Measurements from ENCODE around the gene ZFAND2A.
"Not testable (repeated sequence)": the region's sequence is repeated elsewhere in the genome, so short reads cannot be mapped to it uniquely, and the experiment has no call there.

Gene ZFAND2A

DNA sequence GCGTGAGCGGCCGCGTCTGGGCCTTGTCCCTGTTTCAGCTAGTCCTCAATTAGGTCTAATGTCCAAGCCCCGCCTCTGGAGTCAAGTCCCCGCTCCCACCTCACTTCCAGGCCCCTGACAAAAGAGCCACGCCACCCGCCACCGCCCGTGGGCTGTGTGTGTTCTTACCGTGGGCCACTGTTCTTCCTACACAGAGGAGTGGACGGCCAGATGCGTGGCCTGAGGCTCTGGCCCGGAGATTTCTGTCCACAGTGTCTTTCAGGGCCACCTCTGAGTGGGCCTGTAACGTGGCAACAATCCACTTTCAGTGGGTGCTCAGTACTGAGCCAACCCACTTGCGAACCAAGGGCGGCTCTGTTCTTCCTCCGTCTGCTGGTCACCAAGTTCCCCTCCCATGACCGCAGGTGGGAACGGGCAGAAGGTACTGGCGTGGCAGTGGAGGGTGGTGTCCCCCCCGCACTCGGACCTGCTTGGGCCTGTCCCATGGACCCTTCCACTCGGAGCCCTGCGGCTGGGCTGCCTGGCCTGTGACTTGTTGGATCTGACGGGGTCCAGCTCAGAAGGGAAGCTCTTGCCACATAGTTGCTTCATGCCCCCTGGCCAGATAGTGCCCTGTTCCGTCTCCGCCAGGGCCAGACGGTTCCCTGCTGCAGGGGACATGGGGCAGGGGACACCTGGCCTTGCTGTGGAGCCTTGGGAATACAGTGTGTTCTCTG is 15.0 kb upstream of the ZFAND2A start:
- no peak for DNase-seq

DNA sequence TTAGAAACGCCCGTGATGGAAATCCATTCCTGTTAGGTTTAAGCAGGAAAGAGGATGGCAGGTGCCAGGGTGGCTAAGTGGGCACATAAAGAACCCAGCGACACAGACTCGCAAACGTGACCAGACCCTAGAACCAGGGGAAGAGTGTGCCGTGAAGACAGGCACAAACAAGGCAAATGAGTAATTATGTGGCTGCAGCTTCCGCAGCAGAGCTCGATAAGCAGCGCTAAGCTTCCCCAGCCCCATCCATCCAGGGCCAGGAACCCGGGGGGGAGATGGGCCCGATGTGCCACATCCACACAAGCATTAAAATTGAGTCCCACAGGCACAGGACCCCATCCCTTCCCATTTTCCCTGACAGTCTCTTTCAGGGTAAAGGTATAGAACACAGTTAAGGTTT is 14.0 kb upstream of the ZFAND2A start:
- DNase-seq: no peak

DNA sequence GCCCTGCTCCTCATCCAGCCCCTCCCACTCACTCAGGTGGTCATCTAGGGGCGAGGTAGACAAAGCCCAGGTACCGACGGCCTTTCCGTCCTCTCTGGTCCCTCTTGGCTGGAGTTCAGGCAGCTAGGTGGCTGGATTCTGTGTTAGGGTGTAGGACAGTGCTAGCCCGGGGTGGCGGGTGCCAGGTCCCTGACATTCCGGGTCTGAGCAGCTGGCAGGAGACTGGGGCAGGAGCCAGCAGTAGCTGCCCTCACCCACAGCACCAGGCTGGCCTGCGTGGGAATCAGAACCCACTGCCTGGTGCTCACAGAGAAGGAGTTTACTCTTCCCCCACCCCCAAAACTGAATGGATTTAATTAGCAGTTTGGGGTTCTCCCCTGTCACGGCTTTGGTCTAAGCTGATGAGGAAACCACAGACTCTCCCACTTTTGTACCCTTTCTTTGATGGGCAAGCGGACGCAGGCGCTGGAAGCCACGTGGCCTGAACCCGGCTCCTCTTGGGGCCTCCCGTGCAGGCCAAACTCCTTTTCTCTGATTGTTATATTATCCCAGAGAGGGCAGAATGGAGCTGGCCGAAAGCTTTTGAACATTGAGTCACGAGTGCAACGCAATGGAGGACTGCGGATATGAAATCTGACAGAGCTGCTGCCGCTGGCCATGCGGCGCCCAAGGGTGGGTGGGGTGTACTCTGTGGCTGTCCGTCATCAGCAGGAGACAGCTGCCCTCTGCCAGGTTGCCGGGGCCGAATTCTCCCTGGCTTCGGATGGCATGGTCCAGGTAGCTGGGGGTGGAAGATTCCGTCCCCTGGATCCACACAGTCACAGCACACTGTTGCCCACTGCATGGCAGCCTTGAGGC is 12.9 kb upstream of the ZFAND2A start:
- DNase-seq: no peak

DNA sequence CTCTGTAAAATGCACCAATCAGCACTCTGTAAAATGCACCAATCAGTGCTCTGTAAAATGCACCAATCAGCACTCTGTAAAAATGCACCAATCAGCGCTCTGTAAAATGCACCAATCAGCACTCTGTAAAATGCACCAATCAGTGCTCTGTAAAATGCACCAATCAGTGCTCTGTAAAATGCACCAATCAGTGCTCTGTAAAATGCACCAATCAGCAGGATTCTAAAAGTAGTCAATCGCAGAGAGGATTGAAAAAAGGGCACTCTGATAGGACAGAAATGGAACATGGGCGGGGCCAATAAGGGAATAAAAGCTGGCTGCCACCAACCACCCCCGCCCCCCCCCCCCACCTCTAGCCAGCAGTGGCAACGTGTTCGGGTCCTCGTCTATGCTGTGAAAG is 11.5 kb upstream of the ZFAND2A start:
- DNase-seq: not testable (repeated sequence)

DNA sequence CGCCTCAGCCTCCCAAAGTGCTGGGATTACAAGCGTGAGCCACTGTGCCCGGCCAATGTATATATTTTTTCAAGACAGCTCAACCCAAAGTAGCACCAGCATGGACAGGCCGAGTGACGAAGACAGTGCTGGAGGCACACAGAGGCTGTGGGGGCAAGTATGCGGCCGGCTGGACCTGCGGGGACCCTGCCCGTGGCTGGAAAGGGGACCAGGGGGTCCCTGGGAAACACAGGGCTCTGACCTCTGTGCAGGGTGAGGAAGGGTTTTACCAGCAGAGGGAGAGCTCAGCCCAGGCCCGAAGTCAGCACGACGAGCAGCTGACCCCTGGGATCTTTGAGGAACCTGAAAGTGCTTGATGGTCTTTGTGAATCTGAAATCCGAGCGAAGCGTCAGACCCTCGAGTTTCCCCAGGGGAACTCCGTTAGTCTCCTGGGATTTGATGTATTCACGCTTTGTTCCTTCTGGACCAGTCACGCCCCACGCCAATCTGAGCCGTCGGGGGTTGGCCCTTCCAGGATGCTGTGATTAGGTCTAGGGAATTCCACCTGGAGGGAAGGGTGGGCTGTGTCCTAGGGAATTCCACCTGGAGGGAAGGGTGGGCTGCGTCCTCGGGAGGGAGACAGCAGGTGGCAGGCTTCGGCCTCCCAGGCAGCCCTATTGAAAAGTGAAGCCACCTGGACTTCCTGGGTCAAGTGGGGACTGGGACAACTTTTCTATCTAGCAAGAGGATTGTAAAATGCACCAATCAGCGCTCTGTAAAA is 10.9 kb upstream of the ZFAND2A start:
- peak; percentile 42 for DNase-seq

DNA sequence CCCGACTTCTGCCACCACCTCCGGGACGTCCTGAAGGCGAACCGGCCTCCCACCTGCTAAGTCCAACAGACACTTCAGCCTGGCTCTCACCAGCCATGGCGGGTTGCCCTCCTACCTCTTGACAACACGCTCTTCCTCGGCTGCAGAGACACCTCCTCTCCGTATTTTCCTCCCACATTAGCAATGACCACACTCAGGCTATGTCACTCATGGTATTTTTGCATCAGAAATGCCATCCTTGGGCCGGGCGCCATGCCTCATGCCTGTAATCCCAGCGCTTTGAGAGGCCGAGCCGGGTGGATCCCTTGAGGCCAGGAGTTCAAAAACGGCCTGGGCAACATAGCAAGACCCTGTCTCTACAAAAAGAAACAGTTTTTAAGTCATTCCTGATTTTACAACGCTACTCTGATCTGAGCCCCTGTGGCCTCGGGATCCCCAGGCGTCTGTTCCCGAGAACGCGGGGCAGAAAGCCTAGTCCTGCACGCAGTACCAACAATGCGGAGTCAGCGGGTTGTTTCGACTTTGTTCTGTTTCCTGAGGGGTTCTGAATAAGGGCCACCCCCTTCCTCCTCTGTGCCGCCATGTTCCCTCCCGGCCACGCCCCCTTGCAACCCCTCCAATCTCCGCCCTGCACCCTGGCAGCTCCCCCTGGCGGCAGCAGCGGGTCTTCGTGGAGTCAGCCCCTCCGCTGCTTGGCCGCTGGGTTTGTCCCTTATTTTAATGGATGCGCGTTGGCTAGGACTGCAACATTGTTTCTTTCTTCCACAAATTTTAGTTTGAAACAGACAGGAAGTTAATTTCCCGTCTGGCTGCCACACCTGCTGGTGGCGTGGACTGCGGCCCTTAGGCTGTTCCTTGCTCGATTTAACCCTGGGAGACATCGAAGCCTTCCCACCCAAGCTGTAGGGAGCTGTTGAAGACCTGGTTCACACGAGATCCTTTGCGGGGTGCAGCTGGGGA is 9.7 kb upstream of the ZFAND2A start:
- DNase-seq: no peak

DNA sequence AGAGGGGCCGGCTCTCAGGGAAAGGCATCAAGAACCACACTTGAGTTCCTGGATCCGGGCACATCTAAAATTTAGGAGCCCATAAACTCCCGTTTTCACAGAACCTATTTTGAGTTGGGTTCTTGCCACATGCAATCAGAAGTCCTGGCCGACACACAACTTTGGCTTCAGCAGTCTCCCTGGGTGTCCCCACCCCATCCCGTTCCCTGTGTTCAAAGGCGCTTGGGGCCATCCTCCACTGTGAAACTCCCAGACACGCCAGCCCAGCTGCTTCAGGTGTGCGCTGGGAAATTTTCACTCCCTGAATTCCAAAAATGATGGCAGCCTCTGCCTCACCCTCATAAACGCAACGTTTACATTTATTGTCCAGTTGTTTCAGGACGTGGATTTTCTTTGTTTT is 8.4 kb upstream of the ZFAND2A start:
- DNase-seq: no peak

DNA sequence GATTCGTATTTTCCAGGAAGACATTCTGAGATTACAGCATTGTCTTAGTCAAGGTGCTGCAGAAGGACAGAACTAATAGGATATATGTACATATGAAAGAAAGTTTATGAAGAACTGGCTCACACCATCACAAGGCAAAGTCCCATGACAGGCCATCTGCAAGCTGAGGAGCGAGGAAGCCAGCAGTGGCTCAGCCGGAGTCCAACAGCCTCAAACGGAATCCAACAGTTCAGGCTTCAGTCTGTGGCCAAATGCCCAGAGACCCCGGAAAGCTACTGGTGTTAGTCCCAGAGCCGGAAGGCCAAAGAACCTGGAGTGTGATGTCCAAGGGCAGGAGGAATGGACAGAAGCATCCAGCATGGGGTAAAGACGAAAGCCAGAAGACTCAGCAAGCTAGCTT is 4.4 kb upstream of the ZFAND2A start:
- DNase-seq: no peak

DNA sequence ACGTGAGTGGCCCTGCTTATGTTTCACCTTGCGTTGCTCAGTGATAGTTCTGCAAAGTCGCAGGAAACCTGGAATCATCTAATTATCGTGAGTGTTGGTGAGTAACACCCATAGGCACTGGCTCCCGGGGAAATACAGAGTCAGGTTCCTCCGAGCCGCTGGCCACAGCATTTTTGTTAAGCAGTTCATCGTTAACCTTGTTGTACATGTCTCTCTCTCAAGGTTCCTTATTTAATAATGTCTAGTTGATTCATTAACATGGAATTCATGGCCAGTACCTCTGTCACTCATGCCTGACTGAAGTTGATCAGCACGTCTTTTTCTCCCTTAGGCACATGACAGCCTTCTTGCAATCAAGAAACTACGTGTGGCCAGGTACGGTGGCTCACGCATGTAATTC is 3.1 kb upstream of the ZFAND2A start:
- no peak for DNase-seq

DNA sequence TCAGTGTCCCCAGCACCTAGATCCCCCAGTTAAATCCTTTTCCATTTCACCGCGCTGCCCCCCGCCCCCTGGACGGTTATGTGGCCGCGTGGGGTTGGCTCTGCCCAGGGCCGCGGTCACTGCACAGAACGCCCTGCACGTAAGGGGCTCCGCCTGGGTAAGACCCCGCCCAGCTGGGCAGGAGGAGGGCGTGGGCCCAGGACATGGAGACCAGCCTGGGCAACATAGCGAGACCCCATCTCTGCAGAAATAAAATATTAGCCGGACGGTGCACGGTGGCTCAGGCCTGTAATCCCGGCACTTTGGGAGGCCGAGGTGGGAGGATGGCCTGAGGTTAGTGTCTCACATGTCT is 650 bp upstream of the ZFAND2A start:
- DNase-seq: no peak

DNA sequence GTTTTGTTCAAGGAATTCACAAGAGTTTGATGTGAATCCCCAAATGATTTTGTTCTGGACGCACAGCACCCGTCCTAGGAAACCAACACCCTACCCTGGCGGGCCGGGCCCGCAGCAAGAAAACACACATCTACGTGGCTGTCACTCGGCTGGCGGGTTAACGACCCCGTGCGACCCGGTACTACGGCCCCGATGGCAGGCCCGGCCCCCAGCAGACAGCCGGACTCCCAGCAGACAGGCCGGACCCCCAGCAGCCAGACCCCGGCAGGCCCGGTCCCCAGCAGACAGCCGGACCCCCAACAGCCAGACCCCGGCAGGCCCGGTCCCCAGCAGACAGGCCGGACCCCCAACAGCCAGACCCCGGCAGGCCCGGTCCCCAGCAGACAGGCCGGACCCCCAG is 765 bp downstream of the ZFAND2A start:
- not testable (repeated sequence) for DNase-seq

DNA sequence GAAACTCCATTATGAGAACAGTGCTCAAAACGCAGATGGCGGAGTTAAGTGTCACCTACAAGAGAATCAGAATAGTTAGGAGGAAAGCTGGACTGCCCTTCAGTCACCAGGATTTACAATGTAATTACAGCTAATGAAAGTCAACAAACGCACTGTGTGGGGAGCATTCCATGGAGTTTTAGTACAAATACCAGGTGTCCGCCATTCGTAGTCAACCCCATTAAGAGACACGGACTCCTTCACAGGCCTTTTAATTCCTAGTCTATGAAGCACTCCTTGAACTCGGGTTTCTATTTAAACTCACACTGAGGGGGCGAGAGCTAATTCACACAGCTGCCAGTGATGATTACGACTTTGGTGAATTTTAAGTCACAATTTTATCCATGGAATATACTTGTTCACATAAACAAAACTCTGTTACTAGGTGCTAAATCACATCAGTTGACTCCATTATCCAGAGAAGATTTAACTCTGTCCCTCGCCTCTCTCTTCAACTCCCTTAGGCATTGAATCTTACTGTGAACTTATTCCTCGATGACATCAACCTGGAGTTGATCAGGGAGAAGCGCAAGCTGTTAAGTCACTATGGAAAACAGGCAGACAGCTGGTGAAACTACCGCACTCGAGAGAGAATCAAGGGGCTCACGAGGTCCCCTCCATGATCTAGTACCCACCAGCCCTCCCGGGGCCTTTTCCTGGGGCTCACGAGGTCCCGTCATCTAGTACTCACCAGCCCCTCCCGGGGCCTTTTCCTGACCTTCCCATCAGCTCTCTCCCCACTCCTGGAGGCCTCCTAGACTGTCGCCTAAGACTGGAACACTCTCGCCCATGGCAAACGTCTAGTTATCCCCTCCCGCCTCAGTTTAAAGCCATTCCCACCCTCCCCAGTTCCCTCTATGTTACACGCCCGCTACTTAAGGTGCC is 1.5 kb downstream of the ZFAND2A start:
- no peak for DNase-seq

DNA sequence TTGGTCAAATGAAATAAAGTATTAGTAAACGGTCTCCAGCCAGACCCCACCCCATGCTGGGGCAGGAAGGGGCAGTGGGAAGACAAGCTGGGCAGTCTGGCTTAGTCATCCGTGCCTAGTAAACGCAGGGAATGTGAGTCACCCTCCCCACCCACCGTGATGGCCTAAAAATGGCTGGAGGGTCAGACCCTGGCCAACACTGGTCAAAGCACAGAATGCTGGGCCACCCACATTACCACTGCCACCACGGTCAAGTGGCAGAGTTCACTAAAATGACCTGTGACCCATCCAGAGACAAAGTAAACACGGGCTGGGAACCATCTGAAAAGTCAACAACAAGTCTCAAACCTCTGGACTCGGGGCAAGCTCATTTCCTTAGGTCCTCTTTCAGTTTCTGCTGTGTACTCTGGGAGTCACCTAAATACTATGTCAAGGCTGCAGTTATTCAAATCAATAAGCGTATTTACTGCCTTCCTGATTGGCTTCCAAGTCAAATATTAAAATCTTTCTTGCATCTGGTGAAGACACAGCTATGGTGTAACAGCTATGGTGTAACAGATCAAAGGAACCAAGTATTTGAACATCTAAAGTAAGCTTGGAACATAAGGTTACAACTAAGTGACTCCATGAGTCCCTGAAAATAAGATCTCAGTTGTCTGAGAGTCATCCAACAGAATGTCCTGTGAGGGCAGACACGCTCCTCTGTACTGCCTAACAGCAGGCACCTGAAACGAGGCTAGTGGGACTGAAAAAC is 3.0 kb downstream of the ZFAND2A start:
- no peak for DNase-seq

DNA sequence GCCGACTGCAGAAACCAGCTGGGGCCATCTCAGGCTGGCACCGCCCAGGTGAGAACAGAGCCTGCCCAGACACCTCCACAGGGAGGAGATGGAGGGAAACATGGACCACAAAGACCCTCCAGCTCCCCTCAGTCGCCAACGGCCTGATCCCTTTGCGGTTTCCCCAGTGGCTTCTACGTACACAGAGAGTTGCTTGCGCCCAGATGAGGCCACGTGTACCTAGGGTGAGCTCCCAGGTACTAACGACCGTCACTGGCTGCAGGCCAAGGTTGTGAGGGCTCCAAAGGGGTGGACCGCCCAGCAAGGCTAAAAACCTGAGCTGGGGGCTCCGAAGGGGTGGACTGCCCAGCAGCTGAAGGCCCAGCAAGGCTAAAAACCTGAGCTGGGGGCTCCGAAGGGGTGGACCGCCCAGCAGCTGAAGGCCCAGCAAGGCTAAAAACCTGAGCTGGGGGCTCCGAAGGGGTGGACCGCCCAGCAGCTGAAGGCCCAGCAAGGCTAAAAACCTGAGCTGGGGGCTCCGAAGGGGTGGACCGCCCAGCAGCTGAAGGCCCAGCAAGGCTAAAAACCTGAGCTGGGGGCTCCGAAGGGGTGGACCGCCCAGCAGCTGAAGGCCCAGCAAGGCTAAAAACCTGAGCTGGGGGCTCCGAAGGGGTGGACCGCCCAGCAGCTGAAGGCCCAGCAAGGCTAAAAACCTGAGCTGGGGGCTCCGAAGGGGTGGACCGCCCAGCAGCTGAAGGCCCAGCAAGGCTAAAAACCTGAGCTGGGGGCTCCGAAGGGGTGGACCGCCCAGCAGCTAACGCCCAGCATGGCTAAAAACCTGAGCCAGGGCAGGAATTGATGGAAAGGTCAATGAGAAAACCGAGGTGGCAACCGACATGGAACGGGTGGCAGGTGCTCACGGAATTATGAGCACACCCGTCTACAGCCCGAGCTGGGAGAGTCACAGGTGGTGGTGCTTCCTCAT is 3.9 kb downstream of the ZFAND2A start:
- not testable (repeated sequence) for DNase-seq

DNA sequence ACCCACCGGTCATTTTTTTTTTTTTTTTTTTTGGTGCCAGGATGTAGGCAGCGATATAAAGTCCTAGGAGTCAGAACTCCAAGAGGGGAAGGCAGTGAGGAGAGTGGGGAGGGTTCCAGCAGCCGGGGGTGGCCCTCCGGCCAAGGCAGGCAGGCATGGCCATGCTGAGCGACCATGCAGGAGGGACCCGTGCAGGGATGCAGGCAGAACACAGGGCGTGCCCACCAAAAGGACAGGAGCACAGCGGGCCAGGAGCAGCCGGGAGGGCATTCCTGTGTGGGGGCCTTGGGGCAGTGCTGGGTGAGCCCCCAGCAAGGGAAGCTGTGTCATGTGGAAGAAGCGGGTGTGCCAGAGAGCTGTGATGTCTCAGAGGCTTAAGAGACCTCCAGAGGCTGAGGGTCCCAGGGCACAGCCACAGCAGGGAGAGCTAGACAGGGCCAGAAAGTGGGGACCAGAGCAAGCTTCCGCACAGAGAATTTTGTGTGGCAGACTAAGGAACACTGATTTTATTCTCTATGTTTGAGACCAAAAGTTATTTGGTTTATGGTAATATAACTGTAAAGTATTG is 5.7 kb downstream of the ZFAND2A start:
- no peak for DNase-seq

DNA sequence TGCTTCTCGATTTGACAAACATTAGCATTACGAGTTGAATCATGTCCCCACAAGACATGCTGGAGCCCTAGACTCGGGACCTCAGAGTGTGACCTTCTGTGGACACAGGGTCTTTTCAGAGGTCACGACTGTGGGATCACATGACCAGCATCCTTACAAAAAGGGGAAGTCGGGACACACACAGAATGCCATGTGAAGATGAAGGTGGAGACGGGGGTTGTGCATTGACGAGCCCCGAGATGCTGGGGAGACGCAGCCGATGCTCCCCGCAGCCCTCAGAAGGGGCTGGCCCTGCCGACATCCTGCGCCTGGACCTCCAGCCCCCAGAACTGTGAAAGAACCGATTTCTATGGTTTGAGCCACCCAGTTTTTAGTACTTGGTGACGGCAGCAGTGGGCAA is 7.5 kb downstream of the ZFAND2A start:
- DNase-seq: no peak

DNA sequence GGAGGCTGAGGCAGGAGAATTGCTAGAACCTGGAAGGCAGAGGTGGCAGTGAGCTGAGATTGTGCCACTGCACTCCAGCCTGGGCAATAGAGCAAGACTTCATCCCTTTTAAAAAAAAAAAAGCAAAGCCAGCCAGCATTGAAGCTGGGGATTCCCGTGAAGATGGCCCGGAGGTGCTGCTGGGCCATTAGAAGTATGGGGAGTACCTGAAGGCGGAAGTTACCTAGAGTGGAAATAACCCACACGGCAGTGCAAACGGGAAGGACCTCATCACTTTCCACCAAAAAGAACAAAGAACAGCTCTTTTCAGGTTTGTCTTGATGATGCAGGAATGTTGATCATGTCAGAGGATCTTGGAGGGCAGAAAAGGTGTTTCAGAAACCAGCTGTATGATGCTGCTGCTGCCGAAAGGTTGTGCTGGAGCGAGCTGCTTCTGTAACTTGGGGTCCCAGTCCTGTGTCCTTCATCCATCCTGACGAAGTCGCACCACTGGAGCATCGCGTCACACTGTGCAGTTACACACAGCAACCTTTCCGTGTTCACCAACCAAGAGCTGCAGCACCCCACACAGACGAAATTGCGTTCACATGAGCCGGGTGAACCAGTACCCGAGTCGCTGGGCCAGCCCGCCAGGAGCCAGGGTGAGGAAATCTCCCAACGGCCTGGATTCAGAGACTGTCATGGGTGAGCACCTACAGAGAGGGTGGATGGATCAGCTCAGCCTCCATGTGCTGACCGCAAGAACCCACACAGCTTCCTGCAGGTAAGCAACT is 8.2 kb downstream of the ZFAND2A start:
- no peak for DNase-seq

DNA sequence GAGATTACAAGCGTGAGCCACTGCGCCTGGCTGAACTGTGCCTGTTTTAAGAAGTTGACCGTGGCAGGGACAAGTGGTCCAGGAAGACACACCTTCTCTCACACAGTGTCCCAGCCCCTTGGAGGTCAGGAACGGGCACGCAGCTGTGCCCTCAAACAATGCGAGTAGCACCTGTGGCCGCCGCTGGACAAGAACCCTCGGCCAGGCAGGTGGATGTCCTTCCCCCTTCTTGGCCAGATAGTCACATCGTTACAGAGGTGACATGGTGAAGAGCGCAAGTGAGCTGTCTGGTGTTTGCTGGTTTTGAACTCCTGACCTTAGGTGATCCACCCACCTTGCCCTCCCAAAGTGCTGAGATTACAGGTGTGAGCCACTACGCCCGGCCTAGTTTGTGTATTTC is 8.8 kb downstream of the ZFAND2A start:
- DNase-seq: no peak
